GM21576 (cell line): ENCODE results near the gene PCSK6.

ENCODE experiments used
- ATAC-seq: cut with Tn5 transposase; IDR thresholded peaks from one replicate; pipeline ENCODE4 v1.9.1; 2021; ENCODE audit warnings: mild to moderate bottlenecking, moderate library complexity; ENCODE audit not compliant: unreplicated experiment

PCSK6 gene

DNA sequence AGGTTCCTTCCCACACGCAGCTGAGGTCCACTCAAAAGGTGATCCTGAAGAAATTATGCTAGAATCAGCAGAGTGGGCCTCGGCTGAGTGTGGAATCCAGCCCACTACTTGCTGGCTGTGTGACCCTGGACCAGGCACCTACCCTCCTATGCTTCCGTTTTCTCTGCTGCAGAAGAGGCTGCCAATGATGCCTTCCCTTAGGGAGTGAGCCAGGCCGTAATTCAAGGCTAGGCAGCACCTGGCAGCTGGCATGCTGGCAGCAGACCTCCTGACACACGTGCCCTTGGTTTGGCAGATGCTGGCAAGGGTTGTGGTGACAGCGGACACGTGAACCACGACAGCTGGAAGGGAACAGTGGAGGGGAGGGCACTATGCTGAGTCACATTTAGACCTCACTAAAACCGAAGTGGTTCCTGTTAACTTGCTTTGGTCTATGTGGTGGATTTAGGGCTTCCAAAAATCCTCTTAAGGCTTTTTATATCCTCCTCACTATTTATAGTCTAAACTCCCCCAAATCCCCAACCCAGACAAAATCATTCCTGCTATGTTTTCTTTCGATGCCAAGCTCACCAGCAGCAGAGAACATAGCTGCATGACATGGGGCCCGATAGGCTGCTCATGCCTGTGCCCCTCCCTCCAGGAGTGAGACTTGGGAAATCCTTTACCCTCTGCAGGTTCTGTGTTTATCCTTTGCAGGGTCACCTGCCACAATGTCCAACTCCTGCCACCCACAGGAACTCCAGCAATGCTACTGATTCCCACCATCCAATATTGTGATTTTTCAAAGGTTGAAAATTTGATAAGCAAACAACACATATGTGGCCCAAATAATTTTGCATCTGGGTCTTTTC, 10.6 kb upstream of the PCSK6 start:
- ATAC-seq = peak; percentile 56

GRCh38 chr15:101498717-101499480, 9.4 kb upstream of the PCSK6 start:
- ATAC-seq = no peak

GRCh38 chr15:101498076-101498716, 8.7 kb upstream of the PCSK6 start:
- no peak for ATAC-seq

DNA sequence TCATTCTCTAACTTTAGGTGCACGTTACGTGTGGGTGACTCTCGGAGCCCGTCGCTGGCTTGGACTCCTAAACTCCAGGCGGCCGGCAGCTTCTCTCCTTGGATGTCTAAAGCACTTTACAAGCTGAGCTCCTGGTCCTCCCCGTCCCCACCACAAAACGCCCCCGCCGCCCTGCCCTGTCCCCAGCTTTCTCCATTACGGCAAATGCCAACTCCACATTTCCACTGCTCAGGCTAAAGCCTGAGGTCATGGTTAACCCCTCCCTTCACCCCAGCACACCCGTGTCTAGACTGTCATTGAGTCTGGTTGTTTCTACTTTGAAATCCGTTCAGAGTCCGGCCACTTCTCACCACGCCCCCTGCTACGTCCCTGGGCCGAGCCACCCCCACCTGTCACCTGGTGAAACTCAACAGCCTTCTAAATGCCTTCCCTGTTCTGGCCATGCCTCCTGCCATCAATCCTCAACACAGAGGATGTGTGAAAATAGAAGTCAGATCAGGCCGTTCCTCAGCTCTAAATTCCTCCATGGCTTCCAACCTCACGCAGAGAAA, 8.1 kb upstream of the PCSK6 start:
- no peak for ATAC-seq

- ATAC-seq = no peak
These were observed 7.5 kb upstream of the PCSK6 start for GRCh38 chr15:101497017-101497416.

- ATAC-seq = no peak
These were observed 6.9 kb upstream of the PCSK6 start for GRCh38 chr15:101496198-101496986.

DNA sequence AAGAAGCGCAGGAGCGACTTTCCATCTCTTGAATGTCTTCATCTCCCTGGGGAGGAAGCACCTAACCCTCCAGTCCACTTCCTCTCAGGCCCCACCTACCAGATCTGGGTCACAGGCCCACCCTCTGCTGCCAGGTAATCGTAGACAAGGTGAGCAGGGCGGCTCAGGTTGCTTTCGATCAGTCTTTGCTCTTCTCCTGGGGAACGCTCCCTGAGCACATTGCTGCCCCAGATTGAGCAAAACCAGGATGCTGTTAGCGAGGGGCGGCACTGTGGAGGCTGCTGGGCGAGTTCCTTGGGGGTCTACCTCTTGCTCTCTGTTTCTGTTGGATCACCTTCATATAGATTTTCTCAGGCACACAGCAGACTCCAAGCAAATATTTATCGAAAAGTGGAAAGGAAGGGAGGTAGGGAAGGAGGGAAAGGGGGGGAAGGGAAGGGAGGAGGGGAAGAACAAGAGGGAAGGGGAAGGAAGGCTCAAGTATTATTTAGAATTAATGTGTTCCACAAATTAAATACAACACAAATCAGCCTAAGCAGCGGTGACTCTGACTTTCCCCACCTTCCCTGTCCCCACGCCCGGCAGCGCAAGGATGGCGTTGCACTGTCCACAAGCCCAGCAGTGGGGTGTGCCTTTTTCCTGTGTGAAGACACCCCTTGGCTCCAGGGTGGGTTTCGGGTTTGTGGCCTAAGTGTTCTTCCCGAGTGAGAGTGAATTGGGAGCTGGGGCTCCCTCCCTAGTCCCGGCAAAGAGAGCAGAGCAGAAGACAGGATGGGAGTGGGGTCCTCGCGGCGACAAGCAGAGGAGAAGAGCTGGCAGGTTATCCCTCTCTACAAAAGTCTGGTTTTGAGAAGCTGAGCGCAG, 6.1 kb upstream of the PCSK6 start:
- no peak for ATAC-seq

DNA sequence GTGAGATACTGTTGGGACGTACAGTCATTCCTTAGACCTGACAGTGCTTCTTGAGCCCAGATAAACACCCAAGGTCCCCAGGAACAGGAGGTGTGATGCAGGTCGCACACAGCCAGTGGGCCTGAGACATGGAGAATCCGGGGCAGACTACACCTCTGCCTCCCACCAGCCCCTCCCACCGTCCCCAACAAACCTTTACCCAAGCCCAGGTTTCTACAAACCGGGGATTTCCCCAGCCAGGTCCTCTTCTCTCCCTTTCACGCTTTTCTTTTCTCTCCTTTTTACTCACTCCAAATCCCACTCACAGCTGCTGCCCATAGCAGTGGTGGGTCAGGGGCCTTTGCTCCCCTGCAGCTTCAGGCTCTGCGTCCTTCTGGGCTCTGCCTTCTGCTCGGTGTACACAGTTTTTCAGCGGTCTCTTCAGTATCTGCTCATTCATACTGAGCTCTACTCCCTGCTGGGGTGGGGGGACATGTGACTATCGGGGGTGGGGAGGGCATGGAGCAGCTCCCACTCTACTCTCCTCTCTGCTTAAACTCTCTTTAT, 4.8 kb upstream of the PCSK6 start:
- ATAC-seq = no peak

- no peak for ATAC-seq
These were observed 3.5 kb upstream of the PCSK6 start for GRCh38 chr15:101492766-101493692.

GRCh38 chr15:101491734-101492640, 2.5 kb upstream of the PCSK6 start:
- ATAC-seq = no peak

- ATAC-seq = no peak
These were observed 1.6 kb upstream of the PCSK6 start for GRCh38 chr15:101490922-101491733.

DNA sequence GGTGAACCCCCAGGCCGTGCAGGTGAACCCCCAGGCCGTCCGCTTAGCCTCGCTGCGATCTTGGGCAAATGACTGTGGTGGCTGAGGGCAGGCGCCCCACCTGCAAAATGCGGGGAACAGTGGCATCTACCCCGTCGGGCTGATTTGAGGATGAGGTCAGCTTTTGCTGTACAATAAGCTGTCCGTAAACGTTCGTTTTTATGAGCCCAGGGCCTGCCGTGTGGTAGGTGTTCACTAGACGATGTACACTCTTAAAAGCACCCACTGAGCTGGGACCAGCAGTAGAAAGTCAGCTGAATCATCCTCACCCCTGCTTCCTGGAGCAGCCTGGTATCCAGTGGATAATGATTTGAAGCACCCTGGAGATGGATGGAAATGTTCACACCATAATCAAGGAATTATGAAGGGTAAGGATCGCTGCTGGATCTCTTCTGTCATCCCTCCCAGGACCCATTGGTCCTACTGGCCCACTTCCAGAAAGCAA, 943 bp upstream of the PCSK6 start:
- no peak for ATAC-seq

- ATAC-seq = no peak
These were observed 289 bp downstream of the PCSK6 start for GRCh38 chr15:101489237-101489598.

GRCh38 chr15:101488300-101489164, 975 bp downstream of the PCSK6 start:
- no peak for ATAC-seq

DNA sequence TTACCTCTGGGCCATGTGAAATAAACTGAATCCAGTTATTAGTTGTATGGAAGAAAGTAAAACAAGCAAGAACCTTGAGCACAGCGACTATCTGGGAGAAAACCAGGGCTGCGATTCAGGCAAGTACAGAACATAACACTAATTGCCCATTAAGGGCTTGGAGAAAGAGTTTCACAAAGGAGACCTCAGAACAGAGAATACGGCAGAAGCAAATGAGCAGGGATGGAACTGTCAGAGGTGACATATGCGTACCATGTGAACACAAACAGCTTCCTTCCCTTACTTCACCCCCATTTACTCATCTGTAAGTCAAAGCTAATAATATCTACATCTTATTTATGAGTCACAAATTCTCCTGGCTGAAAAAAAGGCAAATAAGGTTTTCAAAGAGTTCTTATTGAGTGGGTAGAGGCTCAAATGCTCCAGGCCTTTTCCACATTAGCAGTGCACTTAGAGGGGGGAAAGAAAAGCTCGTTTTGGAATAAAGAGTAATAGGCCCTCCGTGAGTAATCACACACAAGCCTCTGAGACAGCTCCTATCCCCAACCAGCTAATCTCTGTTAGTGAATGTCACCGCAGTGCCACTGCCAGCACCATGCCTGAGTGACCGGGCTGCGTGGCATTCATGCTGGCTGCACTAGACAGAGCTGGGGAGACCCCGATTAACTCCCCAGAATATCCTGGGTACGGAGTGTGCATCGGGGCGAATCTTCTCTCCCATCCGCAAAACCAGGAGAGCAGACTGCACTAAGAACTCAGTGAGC, 2.6 kb downstream of the PCSK6 start:
- ATAC-seq = no peak
